ENCODE measurements around the gene OR5AP2. TPM values are rescaled to one million over a fixed set of nuclear protein-coding genes. Genes with fewer than 3 reads are reported as not detected.
A peak's percentile ranks its signal among the peaks of the same experiment; 100 is the strongest.

Gene OR5AP2
- total RNA-seq, 1 experiment from 2014 or later: not detected

GRCh38 chr11:56624661-56625110 is 17.6 kb downstream of the OR5AP2 start:
- DNase-seq: no peak

More at GRCh38 chr11:56624661-56625110, 17.6 kb downstream of the OR5AP2 start:
- H3K27ac Mint-ChIP-seq: peak overlapping the region in 1 of 3 experiments; percentile 63; a peak in 1 of 7 replicates
- H2BK120ac ChIP-seq (ENCODE audit: low read depth, low read length, poor library complexity, severe bottlenecking): no peak overlapping the region
- H2BK12ac ChIP-seq (ENCODE audit: insufficient read length, low read depth, low read length): no peak overlapping the region
- no peak overlapping the region for H3T11ph ChIP-seq (ENCODE audit: low read length)
- H4K5ac ChIP-seq (ENCODE audit: insufficient read length, low read depth, low read length): no peak overlapping the region
- no peak overlapping the region for H3K4me2 ChIP-seq (ENCODE audit: insufficient read depth, insufficient read length, low read length)
- no peaks in the 10 kb centered on the region for H3K79me2 ChIP-seq (ENCODE audit: insufficient read depth, low read length)
- no peak overlapping the region for H3K9ac ChIP-seq (ENCODE audit: extremely low read depth, insufficient read length, low read length)
- H2AFZ ChIP-seq (ENCODE audit: low read length): no peak overlapping the region
- peaks cover 3% of the 10 kb centered on the region; the same call in 1 of the 2 replicates for H3K4me1 ChIP-seq (ENCODE audit: insufficient read depth, low read length)
- H3K23ac ChIP-seq (ENCODE audit: insufficient read length, low read depth, low read length): no peak overlapping the region
- H3K14ac ChIP-seq (ENCODE audit: insufficient read depth, low read length): no peak overlapping the region
- H3K23me2 ChIP-seq (ENCODE audit: insufficient read length, low read depth, low read length, poor library complexity, severe bottlenecking): no peaks in the 10 kb centered on the region
- H3K9me3 ChIP-seq (ENCODE audit: control insufficient read depth, low read depth, low read length): no peaks in the 10 kb centered on the region
- H4K20me1 ChIP-seq (ENCODE audit: control insufficient read depth, insufficient read depth, insufficient read length): no peaks in the 10 kb centered on the region
- H2BK15ac ChIP-seq (ENCODE audit: low read depth, low read length): no peak overlapping the region
- H3K9me3 Mint-ChIP-seq: no peaks in the 10 kb centered on the region; a peak in 1 of 5 replicates
- no peak overlapping the region for H2AK5ac ChIP-seq (ENCODE audit: insufficient read length, low read length)
- no peak overlapping the region for H3K18ac ChIP-seq (ENCODE audit: insufficient read length, low read depth, low read length)
- no CpG with 5 or more reads among the region's 3 CpGs for WGBS (ENCODE audit: extremely low coverage, insufficient read length, low lambda C conversion rate)
- H3K27me3 ChIP-seq (ENCODE audit: insufficient read depth, low read length): no peaks in the 10 kb centered on the region
- H4K91ac ChIP-seq (ENCODE audit: insufficient read length, low read depth, low read length): no peak overlapping the region
- TF ChIP-seq CTCF (conservative IDR thresholded peaks at IDR 0.05): peak; percentile 82
- H3K27ac ChIP-seq (ENCODE audit: insufficient read length, low read depth, low read length): no peak overlapping the region
- H3K56ac ChIP-seq (ENCODE audit: insufficient read length, low read depth, low read length): no peak overlapping the region
- no peaks in the 10 kb centered on the region for H3K27me3 Mint-ChIP-seq (ENCODE audit: low read depth)
- peaks cover 5 to 9% of the 10 kb centered on the region in 2 experiments for H3K4me1 Mint-ChIP-seq
- H3K4ac ChIP-seq (ENCODE audit: low read depth, low read length): no peak overlapping the region
- H3K79me1 ChIP-seq (ENCODE audit: insufficient read depth, low read depth, low read length, poor library complexity, severe bottlenecking): no peaks in the 10 kb centered on the region
- H3K36me3 Mint-ChIP-seq (ENCODE audit: insufficient read depth in 1 of 3, low read depth in 3 of 3): no peaks in the 10 kb centered on the region
- H3K4me3 Mint-ChIP-seq: no peak overlapping the region
- H4K8ac ChIP-seq (replicated peaks; ENCODE audit: insufficient read length, low read depth, low read length): no peak overlapping the region
- H2BK20ac ChIP-seq (ENCODE audit: low read depth, low read length, poor library complexity, severe bottlenecking): no peak overlapping the region
- H2BK5ac ChIP-seq (ENCODE audit: insufficient read length, low read length): no peak overlapping the region
